ENCODE results near the gene GAGE12F. TPM values are rescaled to one million over a fixed set of nuclear protein-coding genes. Genes with fewer than 3 reads are reported as not detected.

Gene GAGE12F
- total RNA-seq, 1 donor from 2014 or later, result not detected

DNA sequence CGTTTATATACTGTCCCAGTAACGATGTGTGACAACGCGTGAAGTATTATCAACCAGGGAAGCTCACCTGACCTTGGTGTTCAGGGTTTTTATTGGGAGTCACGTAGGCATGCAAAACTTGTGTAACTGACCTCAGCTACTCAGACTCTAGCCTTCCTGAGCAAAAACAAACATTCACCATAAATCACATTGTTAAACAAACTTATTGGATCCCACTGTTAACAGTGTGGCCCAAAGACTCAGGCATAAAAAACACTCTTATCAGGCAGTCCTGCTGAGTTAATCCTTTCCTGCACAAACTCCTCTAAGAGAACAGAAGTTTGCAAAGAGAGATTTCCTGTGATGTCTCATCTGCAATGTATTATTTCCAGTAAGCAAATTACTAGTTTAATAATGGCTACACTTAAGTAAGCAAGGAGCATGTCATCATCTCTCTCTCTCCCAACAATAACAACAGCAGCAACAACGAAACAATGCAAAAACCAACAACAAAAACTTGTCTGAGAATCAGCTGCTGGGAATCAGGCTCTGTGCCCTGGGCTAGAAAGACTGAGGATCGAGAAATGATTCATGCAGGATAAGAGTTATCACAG, 50.2 kb downstream of the GAGE12F start:
- Mint-ChIP-seq H3K4me1 (ENCODE audit: unreplicated experiment) (no peaks in the 10 kb centered on the region), H3K4me3 (ENCODE audit: unreplicated experiment) (no peak overlapping the region), H3K27ac (ENCODE audit: unreplicated experiment) (no peak overlapping the region), H3K27me3 (ENCODE audit: unreplicated experiment) (peaks cover 6% of the 10 kb centered on the region), H3K36me3 (ENCODE audit: unreplicated experiment) (no peaks in the 10 kb centered on the region), H3K9me3 (ENCODE audit: unreplicated experiment) (no peaks in the 10 kb centered on the region)
- TF ChIP-seq, protein P1, sequence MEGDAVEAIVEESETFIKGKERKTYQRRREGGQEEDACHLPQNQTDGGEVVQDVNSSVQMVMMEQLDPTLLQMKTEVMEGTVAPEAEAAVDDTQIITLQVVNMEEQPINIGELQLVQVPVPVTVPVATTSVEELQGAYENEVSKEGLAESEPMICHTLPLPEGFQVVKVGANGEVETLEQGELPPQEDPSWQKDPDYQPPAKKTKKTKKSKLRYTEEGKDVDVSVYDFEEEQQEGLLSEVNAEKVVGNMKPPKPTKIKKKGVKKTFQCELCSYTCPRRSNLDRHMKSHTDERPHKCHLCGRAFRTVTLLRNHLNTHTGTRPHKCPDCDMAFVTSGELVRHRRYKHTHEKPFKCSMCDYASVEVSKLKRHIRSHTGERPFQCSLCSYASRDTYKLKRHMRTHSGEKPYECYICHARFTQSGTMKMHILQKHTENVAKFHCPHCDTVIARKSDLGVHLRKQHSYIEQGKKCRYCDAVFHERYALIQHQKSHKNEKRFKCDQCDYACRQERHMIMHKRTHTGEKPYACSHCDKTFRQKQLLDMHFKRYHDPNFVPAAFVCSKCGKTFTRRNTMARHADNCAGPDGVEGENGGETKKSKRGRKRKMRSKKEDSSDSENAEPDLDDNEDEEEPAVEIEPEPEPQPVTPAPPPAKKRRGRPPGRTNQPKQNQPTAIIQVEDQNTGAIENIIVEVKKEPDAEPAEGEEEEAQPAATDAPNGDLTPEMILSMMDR (IDR thresholded peaks at IDR 0.05), result no peak
- no peak for DNase-seq (ENCODE audit: extremely low spot score, unreplicated experiment)

Other genes starting within 250 kb of the GAGE12F start
- not detected in 2 replicates for gene GAGE12J, start 238.8 kb upstream of the GAGE12F start, total RNA-seq
- not detected in 2 replicates for gene GAGE13, start 229.3 kb upstream of the GAGE12F start, total RNA-seq
- gene GAGE12C, start 28.7 kb upstream of the GAGE12F start, total RNA-seq, result not detected in 2 replicates
- not detected in 2 replicates for gene GAGE12D, start 19.1 kb upstream of the GAGE12F start, total RNA-seq
- gene GAGE12E, start 9.6 kb upstream of the GAGE12F start, total RNA-seq, result not detected in 2 replicates
- gene GAGE12G, start 9.6 kb downstream of the GAGE12F start, total RNA-seq, result not detected in 2 replicates
- not detected in 2 replicates for gene GAGE12H, start 19.1 kb downstream of the GAGE12F start, total RNA-seq
- not detected in 2 replicates for gene GAGE2A, start 28.7 kb downstream of the GAGE12F start, total RNA-seq
- gene GAGE1, start 38.2 kb downstream of the GAGE12F start, total RNA-seq, result not detected in 2 replicates
- not detected in 2 replicates for gene PAGE1, start 135.1 kb downstream of the GAGE12F start, total RNA-seq

Measured in osteocyte (in vitro differentiated cells).